ENCODE results near the gene CFD.
A peak's percentile ranks its signal among the peaks of the same experiment; 100 is the strongest.
"Not testable (repeated sequence)": the region's sequence is repeated elsewhere in the genome, so short reads cannot be mapped to it uniquely, and the experiment has no call there.

CFD gene

GRCh38 chr19:858868-859843 lies at the start of gene CFD:
Gene CFD, plus strand, starts transcription at chr19:859664. Its CDS starts 26 bp downstream, at chr19:859690.
- DNase-seq, result peak in 1 of 2 donors; percentile 61

GRCh38 chr19:810077-810855 lies 49.2 kb upstream of the CFD start:
- DNase-seq, result no peak

DNA sequence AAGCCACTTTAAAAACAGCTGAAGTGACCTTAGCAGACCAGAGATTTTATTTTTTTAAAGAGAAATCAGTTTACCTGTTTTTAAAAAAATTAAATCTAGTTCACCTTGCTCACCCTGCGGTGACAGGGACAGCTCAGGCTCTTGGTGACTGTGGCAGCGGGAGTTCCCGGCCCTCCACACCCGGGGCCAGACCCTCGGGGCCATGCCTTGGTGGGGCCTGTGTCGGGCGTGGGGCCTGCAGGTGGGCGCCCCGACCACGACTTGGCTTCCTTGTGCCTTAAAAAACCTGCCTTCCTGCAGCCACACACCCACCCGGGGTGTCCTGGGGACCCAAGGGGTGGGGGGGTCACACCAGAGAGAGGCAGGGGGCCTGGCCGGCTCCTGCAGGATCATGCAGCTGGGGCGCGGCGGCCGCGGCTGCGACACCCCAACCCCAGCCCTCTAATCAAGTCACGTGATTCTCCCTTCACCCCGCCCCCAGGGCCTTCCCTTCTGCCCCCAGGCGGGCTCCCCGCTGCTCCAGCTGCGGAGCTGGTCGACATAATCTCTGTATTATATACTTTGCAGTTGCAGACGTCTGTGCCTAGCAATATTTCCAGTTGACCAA lies 48.5 kb upstream of the CFD start:
- DNase-seq, result no peak

DNA sequence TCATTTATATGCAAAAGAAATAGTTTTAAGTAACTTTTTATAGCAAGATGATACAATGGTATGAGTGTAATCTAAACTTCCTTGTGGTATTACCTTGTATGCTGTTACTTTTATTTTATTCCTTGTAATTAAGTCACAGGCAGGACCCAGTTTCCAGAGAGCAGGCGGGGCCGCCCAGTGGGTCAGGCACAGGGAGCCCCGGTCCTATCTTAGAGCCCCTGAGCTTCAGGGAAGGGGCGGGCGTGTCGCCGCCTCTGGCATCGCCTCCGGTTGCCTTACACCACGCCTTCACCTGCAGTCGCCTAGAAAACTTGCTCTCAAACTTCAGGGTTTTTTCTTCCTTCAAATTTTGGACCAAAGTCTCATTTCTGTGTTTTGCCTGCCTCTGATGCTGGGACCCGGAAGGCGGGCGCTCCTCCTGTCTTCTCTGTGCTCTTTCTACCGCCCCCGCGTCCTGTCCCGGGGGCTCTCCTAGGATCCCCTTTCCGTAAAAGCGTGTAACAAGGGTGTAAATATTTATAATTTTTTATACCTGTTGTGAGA lies 47.9 kb upstream of the CFD start:
- no peak for DNase-seq

DNA sequence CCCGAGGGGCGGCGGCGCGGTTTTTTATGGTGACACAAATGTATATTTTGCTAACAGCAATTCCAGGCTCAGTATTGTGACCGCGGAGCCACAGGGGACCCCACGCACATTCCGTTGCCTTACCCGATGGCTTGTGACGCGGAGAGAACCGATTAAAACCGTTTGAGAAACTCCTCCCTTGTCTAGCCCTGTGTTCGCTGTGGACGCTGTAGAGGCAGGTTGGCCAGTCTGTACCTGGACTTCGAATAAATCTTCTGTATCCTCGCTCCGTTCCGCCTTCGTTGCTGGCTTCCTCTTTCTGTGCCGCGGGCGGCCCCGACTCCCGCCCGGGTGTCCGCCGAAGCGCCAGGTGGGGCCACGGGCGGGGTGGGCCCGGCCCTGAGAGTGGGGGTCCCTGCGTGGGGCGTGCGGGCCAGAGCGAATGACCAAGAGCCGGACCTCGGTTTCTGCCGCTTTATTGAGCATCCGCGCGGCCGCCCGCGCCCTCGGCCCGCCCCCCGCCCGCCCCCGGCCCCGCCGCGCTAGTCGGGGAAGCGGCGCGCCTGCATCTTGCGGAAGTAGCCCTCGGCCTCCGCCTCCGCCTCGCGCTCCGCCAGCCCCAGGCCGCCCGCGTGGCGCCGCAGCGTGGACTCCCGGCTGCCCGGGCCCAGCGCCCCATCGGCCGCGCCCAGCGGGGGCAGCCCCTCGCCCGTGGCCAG lies 47.3 kb upstream of the CFD start:
- no peak for DNase-seq

DNA sequence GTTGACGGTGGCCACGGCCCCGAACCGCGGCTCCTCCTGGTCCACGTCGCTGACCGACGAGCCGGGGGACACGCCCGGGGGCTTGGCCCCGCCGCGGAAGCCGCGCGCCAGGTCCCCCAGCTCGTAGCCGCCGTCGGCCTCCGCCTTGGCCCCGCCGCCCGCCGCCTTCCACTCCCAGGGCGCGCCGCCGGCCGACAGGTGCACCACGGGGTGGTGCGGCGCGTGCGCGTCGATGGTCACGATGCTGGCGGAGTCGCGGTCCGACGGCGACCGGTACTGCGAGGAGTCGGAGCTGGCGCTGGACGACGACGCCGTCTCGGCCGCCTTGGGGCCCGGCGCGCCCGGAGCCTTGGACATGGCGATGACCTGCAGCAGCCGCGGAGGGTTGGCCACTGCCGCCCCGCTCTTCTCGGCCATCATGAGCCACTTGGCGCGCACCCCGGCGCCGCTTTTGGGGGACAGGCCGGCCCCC lies 46.7 kb upstream of the CFD start:
- DNase-seq, result no peak

DNA sequence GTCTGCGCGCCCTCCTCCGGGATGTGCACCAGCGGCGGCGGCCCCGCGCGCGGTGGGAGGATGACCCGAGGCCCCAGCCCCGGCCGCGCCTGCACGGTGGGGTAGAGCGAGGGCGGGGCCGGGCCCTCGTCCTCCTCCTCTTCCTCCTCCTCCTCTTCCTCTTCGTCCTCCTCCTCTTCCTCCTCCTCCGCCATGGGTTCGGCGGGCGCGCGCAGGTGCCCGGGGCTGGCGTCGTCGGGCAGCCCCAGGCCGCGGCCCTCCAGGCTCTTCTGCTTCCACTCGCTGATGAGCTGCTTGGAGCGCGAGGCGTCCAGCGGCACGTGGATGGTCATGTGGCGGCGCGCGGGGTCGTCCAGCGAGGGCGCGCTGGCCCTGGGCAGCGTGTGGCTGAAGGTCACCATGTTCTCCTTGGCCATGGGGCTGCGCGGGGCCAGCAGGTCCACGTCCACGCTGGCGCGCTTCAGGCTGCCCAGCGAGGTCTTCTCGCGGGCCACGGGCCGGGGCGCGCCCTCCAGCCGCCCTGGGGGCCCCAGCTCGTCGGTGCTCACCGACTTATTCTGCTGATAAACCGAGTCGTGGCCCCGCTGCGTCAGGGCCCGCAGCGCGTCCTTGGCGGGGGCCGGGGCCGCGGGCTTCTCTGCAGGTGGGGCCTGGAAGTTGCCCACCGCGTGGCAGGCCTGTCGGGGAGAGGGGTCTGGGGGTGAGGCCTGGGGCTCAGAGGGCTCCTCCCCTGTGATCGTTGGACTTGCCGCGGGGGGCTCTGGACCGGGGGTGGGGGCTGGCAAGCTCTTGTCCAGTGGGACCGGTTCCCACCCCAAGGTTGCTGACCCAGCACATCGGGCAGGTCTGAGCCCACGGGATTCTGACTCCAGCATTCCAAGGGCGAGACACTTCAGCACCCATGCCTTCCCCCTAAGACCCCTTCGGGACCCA lies 46.0 kb upstream of the CFD start:
- no peak for DNase-seq

GRCh38 chr19:814152-815078 lies 45.0 kb upstream of the CFD start:
- no peak for DNase-seq

DNA sequence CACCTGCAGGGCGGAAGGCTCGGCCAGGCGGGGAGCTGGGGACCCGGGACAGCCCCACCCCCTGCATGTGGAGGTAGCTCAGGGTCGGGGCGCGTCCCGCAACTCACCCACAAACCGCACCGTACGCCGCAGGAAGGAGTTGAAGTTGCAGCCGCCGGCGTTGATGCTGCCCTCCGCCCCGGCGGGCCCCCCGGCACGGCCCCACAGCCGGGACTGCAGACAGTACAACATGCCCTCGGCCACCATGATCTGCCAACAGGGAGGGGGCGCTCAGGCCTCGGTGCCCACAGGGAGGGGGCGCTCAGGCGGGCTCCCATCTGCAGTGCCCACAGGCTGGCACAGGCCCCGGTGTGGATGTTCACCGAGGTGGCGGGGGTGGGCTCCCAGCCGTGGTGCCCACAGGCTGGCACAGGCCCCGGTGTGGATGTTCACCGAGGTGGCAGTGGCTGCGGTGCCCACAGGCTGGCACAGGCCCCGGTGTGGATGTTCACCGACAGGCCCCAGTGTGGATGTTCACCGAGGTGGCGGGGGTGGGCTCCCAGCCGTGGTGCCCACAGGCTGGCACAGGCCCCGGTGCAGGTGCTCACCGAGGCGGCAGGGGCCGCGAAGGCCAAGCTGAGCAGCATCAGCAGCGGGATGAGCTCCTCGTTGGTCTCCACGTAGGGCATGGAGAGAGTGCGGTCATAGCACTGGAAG lies 44.2 kb upstream of the CFD start:
- DNase-seq, result no peak

GRCh38 chr19:815775-816499 lies 43.5 kb upstream of the CFD start:
- DNase-seq, result no peak

- DNase-seq, result no peak
These were observed 43.0 kb upstream of the CFD start for GRCh38 chr19:816500-816857.

- not testable (repeated sequence) for DNase-seq
These were observed 39.3 kb upstream of the CFD start for GRCh38 chr19:820212-820611.

DNA sequence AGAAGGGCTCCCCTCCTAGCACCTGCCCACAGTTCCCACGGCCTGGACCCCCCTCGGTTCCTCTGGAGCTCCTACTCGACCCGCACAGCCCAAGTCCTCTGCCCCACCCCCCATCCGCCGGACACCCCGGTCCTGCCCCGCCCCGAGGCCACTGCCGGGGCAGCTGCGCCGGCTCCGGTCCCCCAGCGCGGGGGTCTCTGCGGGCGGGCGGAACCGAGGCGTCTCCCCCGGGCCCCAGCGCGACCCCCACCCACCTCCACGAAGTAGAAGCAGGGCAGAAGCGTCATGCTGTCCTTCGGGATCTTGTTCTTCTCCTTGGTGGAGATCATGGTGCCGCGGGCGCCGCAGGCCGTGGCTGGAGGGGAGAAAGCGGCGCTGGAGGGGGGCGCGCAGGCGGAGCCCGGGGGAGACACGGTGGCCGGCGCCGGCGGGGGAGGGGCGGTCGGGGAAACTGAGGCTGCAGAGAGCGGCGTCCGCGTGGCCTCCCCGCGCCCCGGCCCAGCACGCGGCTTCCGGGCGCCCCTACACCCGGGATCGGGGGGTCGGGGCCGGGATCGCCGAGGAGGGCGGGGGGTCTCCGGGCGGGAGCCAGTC lies 38.1 kb upstream of the CFD start:
- no peak for DNase-seq

- no peak for DNase-seq
These were observed 37.5 kb upstream of the CFD start, which contains the start of gene PLPPR3 for GRCh38 chr19:821825-822503. Gene PLPPR3, minus strand, starts transcription at chr19:821955. Its CDS starts 396 bp downstream, at chr19:821559.

- DNase-seq, result no peak
These were observed 35.8 kb upstream of the CFD start for GRCh38 chr19:823565-824121.

DNA sequence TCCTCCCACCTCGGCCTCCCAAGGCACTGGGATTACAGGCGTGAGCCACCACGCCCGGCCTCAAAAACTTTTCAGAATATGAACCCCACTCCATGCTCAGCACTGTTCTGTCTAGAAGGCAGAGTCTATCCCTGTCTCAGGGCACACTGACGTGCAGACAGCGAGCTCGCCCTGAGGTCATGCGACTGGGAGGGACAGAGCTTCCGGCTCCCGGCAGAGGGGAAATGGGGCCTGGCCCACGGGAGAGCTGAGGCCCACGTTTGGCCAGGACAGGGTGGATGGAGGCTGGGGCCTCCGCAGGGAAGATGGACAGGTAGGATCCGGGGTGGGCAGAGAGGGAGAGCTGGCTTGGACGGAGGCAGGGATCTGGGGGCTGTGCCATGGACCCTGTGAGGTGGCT lies 34.6 kb upstream of the CFD start:
- DNase-seq, result no peak

All from CD4-positive, alpha-beta T cell treated with Interleukin-1 beta for 1 hour (primary cell).